Daoy (cell line): ENCODE measurements around the gene CCDC106. TPM values are rescaled to one million over a fixed set of nuclear protein-coding genes. Genes with fewer than 3 reads are reported as not detected.

Experiments used
- DNase-seq: peaks from one replicate; pipeline ENCODE4 v3.0.0-alpha.2; 2015; ENCODE audit warnings: low read depth
- total RNA-seq: library from RNA; depleted of rRNA; stranded (reverse); fragments of >200 nt; shearing (Covaris generic); gene quantifications from 2 replicates; pipeline ENCODE4 v1.2.3, GENCODE V29; 2014

CCDC106 gene
- total RNA-seq, 1 experiment from 2014 or later, result 8.6 TPM

- DNase-seq, result no peak
Measured at GRCh38 chr19:55613930-55614710, 33.9 kb upstream of the CCDC106 start.

DNA sequence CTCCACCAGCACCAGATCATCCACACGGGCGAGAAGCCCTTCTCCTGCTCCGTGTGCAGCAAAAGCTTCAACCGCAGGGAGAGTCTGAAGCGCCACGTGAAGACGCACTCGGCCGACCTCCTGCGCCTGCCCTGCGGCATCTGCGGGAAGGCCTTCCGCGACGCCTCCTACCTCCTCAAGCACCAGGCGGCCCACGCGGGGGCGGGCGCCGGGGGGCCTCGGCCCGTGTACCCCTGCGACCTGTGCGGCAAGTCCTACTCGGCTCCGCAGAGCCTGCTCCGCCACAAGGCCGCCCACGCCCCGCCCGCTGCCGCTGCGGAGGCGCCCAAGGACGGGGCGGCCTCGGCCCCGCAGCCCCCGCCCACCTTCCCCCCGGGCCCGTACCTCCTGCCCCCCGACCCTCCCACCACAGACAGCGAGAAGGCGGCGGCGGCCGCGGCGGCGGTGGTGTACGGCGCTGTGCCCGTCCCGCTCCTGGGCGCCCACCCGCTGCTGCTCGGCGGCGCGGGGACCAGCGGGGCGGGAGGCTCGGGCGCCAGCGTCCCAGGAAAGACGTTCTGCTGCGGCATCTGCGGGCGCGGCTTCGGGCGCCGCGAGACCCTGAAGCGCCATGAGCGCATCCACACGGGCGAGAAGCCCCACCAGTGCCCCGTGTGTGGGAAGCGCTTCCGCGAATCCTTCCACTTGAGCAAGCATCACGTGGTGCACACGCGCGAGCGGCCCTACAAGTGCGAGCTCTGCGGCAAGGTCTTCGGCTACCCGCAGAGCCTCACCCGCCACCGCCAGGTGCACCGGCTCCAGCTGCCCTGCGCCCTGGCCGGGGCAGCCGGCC, 33.1 kb upstream of the CCDC106 start:
- no peak for DNase-seq

DNA sequence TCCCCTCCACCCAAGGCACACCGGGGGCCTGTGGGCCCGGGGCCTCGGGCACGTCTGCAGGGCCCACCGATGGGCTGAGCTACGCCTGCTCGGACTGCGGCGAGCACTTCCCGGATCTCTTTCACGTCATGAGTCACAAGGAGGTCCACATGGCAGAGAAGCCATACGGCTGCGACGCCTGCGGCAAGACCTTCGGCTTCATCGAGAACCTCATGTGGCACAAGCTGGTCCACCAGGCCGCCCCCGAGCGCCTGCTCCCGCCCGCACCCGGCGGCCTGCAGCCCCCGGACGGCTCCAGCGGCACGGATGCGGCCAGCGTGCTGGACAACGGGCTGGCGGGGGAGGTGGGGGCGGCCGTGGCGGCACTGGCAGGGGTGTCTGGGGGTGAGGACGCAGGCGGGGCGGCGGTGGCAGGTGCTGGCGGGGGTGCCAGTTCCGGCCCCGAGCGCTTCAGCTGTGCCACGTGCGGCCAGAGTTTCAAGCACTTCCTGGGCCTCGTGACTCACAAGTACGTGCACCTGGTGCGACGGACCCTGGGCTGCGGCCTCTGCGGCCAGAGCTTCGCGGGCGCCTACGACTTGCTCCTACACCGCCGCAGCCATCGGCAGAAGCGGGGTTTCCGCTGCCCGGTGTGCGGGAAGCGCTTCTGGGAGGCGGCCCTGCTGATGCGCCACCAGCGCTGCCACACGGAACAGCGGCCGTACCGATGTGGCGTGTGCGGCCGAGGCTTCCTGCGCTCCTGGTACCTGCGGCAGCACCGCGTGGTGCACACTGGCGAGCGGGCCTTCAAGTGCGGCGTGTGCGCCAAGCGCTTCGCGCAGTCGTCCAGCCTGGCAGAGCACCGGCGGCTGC, 32.2 kb upstream of the CCDC106 start:
- DNase-seq, result no peak

- no peak for DNase-seq
Measured at GRCh38 chr19:55616395-55616875, 31.6 kb upstream of the CCDC106 start.

DNA sequence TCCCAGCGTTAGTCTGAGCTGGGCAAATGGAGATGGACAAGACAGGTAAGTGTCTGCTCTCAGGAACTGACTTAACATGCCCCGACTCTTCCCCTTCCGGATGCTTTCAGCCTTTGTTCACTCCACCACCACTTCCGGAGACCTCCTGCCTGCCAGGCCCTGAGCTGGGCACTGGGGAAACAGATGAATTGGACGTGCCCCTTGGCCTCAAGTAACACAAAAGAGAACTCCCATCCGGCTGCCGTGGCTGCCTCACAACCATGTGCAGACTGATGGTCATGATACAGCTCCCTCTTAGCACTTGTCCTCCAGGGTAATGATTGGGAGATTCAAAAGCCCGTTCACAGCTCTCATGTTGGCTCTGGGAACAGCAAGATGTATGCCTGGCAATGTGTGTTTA, 30.6 kb upstream of the CCDC106 start:
- DNase-seq, result no peak

DNA sequence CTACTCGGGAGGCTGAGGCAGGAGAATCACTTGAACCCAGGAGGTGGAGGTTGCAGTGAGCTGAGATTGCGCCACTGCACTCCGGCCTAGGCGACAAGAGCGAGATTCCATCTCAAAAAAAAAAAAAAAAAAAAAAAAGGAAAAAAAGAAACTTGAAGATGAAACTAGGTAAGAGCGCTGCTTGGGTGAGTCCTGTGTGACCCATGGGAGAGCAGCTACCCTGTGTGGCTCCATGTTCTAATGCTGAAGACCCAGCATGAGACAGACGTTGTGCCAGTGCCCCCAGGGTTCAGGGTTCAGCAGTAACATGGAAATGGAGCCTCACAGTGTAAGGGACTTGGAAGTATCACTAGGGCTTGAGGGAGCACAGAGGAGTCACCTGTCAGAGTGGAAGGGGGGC, 29.6 kb upstream of the CCDC106 start:
- no peak for DNase-seq

DNA sequence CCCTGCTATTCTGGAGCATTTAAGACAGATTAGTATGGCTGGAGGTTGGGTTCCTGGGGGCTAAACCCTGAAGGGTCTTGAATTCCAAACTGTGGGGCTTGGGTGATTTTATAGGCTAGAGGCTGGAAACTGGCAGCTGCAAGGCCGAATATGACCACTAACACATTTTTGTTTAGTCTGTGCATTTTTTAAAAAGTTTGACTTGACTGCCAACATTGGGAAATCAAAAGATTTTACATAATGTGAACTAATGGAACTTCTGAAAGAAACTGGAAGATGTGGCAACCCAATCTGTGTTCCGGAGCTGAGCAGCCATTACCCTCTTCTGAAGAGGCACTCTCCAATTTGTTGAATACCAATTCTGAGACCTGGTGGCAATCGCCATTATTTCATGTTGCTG, 28.7 kb upstream of the CCDC106 start:
- DNase-seq, result no peak

- DNase-seq, result no peak
Measured at GRCh38 chr19:55620410-55621204, 27.4 kb upstream of the CCDC106 start.

DNA sequence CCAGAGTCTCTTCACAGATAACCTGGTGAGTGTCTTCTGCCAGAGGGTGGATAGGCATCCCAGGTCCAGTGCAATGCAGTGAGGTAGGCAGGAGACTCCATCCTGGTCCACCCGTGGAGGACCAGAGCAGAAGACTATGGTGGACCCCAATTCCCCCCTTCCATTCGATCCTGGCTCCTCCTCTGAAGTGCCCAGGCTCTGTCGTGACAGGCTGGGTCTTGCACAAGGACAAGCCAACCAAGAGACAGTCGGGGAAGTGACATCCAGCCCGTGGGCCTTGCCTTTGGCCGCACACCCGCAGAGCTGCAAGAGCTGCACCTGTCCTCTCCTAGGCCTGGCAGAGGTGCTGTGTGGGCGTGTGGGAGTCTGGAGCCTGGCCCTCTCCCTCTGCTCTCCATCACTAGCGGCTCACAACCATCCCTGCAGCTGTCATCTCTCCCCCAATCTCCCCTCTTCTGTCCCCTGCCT, 26.8 kb upstream of the CCDC106 start:
- DNase-seq, result no peak

- DNase-seq, result no peak
Measured at GRCh38 chr19:55621673-55622231, 26.3 kb upstream of the CCDC106 start.

DNA sequence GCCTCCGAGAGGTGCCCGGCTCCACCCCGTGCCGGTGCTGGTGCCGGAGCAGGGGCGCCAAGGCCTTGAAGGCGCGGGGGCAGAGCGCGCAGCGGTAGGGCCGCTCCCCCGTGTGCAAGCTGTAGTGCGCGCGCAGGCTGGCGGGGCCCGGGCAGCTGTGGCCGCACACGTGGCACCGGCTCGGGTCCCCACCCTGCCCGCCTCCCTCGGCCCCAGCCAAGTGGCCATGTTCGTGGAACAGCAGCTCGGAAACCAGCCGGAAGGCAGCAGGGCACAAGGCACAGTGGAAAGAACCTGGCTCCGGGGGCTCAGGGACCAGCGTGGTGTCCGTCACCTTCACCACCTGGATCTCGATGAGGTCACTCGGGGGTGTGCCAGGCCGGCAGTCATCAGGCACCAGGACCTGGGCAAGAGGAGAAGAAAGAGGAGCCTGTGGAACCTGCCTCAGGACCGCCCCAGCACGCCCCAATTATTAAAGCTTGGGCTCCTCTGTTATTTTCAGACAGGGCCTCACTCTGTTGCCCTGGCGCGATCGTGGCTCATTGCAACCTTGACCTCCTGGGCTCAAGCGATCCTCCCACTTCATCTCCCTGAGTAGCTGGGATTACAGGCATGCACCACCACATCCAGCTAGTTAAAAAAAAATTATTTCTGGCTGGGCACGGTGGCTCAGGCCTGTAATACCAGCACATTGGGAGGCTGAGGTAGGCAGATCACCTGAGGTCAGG, 25.6 kb upstream of the CCDC106 start:
- DNase-seq, result no peak

GRCh38 chr19:55623130-55623529, 24.9 kb upstream of the CCDC106 start:
- DNase-seq, result no peak

DNA sequence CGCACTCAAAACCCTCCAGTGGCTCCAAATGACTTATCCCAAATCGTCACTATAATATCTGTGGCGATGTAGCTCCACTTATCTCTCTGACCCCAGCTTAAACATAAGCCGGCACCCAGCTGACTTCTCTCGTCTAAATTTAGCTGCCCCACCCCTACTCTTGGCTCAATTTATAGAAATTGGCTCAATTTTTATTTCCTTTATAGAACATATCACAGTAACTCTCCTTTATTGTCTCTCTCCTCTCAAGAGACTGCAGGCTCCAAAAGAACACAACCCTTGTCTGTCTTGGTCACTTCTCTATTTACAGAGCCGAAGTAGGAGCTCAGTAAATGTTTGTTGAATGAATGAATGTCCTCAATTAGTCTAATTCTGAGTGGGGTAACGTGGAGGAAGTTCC, 24.5 kb upstream of the CCDC106 start:
- DNase-seq, result no peak

DNA sequence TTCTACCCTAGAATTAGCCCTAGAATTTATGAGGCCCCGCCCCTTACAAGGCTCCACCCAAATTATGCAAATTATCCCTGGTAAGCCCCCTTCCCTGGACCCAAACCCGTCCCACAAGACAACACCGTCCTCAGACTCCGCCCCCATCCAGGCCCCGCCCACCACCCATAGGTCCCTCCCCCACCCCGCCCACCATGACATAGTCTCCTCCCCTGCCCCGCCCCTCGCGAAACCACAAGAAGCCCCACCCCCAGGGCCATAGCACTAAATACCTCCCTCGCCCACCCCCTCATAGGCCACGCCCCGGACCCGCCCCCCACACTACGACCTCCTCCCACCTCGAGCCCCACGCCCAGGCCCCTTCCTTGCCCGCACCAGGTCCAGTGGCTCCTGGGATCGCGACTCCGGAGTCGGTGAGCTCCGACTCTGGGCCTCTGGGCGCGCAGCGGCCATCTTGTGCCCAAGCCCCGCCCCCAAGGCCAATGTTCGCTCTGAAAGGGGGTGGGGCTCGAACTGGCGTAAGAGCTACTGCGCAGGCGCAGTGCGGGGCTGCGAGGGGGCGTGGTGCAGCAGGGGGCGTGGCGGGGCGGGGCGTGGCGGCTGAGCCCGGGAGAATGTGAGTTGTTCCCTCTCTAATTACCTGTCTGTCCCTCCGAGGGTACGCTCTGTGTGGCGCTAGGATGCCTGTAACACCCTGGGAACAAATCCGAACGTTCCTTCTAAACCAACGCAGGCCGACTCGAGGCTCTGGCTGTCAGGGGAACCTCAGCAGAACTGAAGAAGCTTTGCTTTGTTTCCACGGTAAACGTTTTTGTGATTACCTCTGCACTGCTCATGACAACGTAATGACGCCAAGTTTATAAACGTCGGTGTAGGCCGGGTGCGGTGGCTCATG, 23.7 kb upstream of the CCDC106 start, which contains the start of gene ZNF784:
ZNF784 (minus strand) TSS at position 458 of the 895 bp plus-strand sequence; CDS start at position 453, 5 bp downstream.
- peak; percentile 96 for DNase-seq

- DNase-seq, result no peak
Measured at GRCh38 chr19:55625004-55625326, 23.0 kb upstream of the CCDC106 start.

DNA sequence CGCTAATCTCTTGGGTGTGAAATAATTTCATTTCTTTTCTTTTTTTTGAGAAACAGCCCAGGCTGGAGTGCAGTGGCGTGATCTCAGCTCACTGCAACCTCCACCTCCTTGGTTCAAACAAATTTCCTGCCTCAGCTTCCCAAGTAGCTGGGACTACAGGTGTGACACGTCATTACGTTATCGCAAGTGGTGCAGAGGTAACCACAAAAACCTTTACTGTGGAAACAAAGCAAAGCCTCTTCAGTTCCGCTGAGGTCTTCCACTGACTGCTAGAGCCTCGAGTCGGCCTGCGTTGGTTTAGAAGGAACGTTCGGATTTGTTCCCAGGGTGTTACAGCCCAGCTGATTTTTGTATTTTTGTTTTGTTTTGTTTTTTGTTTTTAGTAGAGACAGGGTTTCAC, 21.7 kb upstream of the CCDC106 start:
- no peak for DNase-seq

- peak; percentile 87 for DNase-seq
Measured at GRCh38 chr19:55632463-55632834, 15.6 kb upstream of the CCDC106 start.

GRCh38 chr19:55633861-55634260, 14.2 kb upstream of the CCDC106 start:
- DNase-seq, result no peak

DNA sequence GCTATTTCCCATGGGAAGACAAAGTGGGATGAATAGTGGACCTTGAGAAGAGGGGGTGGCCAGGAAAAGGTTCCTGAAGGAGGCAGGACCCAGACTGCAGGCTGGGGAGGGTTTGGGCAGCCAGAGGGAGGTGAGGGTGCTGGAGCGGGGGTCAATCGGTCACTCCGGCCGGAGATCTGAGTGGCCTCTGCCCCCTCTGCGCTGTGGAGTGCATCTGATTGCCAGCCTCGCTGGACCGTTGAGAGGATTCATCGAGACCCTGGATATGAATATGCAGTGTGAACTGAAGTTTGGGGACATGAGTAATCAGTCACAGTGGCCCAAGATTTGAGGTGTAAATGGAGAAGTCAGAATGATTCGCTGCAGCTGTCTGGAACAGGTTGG, 12.7 kb upstream of the CCDC106 start:
- DNase-seq, result no peak
